Measurements from ENCODE around the gene UBE2R2.
"Not testable (repeated sequence)": the region's sequence is repeated elsewhere in the genome, so short reads cannot be mapped to it uniquely, and the experiment has no call there.

The UBE2R2 gene

DNA sequence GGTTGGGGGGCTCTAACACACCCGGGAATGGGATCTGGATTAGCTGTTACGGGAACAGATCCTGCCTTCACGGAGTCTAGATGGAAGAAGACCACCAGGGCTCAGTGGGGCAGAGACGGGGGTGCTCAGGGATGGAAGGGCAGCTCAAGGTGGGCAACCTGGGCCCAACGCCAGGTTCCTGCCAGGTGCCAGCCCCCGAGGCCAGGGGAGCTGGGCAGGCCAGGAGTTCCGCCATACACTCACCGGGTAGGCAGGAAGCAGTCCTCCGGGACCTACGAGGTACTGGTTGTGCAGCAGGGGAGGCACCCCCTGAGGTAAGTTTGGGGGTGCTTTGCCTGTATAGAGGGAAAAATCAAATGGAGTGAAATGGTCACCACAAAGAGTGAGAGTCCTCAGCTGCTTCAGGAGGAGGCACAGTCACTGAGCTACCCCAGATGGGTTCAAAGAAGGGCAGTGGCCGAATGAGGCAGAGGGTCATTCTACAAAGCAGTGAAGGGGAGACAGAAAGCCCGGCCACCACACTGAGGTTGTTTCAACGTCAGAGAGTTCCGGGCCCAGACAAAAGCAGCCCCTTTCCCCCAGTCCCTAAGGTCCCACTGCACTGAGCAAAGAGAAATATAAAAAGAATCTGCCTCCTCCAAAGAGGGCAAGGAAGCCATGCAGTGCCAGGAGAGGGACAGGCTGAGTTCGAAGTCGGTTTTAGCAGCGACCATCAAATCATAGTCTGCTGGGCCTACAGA, 110.0 kb downstream of the UBE2R2 start:
- DNase-seq (ENCODE audit: low read depth in 1 of 2, low spot score in 1 of 2), result no peak

DNA sequence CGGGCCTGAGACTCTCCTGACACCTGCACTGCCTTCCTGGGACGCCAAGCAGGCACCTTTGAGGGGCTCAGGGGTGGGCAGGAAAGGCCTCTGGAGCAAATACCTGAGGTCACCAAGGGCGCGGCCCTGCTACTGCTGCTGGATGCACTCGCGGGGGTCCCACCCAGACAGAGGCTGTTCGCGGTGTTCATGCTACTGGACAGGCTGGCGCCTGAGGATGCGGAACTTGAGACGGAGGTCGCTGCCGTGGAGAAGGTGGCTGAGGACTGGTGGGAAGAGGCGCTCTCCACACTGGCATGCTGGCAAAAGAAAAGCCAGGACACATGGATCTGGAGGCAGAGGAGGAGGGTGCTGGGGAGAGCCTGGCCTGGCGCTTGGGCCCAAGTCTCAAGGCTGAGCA, 110.7 kb downstream of the UBE2R2 start:
- no peak for DNase-seq (ENCODE audit: low read depth in 1 of 2, low spot score in 1 of 2)

DNA sequence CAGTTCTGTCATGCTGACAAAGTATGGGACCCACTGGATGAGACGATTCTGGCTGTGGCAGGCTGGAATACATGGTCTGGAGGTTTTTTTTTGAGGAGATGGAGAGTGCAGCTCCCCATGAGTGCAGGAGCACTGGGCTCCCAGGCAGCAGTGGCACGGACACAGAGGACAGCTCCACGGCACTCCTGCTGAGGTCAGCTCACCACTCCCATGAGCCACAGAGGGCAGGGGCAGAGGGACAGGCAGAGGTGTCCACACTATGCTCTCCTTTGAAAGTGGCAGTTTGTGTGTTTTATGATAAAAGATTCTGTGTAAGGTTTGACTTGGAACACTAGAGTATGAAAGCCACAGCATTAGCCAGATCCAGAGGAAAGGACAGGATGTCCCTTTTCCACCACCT, 114.4 kb downstream of the UBE2R2 start:
- DNase-seq (ENCODE audit: low read depth in 1 of 2, low spot score in 1 of 2), result no peak

DNA sequence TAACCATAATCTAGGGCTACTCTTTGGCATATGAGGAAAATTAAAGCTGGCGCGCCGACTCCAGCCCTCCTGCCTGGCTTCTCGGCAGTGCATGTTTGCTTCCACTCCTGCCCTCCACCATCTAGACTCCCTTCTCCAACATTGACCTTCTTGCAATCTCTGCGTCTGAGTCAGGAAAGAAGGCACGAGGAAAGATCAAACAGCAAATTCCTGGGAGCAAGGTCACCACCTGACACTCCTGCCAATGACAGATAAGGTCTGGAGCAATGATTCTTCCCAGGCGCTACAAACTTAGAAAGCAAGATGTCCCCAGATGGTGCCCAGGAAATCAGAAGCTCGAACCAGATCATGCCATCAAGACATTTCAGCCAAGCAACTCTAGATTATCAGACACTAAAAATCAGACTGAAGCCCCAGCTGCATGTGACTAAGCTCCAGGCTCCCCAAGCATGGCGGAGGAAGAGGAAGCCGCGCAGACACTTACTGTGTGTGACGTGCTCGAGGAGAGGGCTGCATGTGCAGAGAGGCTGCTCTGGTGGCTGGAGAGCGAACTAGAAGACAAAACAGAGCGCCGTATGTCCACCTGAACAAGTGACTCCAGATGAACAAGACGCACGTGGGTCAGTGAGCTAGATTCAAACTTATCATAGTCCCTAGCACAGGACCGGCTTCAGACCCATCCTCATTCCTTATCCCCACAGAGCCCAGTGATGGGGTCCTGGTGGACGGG, 115.3 kb downstream of the UBE2R2 start:
- DNase-seq (ENCODE audit: low read depth in 1 of 2, low spot score in 1 of 2), result no peak

DNA sequence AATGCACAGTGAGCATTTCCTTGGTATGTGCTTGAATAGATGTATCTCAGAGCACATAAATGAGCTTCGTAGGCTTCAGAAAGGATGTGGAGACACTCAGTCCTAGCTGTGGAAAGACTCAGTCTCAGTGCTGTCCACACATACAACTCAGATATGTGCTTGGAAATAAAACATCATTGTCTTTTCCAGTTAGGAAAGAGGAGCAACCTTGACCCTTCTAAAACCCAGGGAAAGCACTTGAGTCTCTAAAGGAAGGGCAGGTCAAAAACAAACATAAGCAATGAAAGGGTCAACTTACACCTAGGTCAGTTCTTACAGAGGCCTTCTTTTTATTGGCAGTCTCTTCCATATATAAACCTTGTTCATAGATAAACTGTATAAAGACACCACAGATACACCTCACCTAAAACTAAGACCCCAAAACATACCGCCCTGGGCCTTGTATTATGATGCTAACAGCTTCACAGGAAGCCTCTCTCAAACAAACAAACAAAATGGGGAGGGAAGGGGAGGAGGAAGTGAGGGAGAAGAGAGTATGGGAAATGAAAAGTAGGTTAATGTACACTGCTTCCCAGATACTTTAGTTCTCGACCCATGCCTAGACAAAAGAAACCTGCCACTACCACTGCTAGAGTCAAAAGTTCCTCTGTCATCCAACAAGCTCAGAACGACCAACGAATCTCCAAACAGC, 117.4 kb downstream of the UBE2R2 start:
- no peak for DNase-seq (ENCODE audit: low read depth in 1 of 2, low spot score in 1 of 2)

DNA sequence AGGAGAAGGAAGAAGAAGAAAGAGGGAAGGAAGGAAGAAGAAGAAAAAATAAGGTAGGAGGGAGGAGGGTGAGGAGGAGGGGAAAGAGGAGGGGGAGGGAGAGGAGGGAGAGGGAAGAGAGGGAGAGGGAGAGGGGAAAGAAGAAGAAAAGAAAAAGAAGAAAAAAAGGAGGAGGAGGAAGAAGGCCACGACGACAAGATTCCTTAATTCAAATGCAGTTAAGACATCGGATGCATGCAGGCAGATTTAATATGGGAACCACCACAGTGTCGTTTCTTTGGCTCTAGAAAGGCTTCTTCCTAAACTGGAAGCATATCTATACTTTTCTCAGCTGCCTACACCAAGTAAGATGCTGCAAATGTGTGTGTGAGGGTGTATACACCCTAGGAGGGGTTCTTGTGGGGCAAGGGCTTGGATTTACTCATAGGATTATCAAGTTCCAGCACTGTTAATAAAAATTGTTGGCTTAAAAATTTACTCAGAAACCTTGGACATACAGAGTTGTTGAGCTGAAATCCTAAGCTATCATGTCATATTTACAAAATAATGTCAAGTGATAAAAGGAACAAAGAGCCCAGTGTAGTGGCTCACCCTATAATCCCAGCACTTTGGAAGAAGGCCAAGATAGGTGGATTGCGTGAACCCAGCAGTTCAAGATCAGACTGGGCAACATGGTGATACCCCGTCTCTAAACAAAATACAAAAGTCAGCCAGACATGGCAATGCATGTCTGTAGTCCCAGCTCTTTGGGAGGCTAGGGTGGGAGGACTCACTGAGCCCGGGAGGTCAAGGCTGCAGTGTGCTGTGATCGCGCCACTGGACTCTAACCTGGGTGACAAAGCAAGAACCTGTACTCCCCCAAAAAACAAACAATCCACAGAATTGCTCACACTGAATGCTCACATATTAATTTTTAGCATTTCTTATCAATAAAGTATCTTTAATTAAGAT, 123.2 kb downstream of the UBE2R2 start:
- DNase-seq (ENCODE audit: low read depth in 1 of 2, low spot score in 1 of 2), result no peak

DNA sequence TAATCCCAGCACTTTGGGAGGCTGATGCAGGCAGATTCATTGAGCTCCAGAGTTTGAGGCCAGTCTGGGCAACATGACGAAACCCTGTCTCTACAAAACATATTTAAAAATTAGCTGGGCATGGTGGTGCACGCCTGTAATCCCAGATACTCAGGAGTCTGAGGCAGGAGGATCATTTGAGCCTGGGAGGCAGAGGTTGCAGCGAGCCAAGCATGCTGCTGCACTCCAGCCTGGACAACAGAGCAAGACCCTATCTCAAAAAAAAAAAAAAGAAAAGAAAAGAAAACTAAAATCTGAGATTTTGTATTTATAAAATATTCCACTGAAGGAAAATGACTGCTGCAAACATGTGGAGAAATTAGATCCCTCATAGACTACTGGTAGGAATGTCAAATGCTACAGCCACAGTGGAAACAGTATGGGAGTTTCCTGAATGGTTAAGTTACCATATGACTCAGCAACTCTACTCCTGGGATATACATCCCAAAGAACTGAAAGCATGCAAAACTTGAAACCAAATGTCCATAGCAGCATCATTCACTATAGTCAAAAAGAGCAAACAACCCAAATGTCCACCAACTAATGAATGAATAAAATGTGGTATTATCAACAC, 125.6 kb downstream of the UBE2R2 start:
- DNase-seq (ENCODE audit: low read depth in 1 of 2, low spot score in 1 of 2), result no peak

DNA sequence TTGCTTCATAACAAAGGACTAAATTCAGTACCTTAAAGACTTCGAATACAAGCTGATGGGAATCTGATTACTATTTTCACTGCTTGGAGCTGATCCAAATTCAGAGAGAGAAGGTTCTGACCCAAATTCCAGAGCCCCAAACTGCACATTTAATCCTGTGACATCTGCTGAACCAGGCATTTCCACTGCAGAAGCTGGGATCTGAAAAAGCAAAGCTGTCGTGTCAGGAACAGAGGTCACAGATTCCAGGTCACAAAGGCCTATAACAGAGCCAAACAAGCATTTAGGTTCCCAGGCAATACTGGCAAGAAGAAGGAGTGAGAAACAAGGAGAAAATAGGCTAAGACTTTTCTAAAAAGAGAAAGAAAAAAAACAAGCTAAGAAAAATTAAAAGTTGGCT, 126.4 kb downstream of the UBE2R2 start:
- DNase-seq (ENCODE audit: low read depth in 1 of 2, low spot score in 1 of 2), result no peak

DNA sequence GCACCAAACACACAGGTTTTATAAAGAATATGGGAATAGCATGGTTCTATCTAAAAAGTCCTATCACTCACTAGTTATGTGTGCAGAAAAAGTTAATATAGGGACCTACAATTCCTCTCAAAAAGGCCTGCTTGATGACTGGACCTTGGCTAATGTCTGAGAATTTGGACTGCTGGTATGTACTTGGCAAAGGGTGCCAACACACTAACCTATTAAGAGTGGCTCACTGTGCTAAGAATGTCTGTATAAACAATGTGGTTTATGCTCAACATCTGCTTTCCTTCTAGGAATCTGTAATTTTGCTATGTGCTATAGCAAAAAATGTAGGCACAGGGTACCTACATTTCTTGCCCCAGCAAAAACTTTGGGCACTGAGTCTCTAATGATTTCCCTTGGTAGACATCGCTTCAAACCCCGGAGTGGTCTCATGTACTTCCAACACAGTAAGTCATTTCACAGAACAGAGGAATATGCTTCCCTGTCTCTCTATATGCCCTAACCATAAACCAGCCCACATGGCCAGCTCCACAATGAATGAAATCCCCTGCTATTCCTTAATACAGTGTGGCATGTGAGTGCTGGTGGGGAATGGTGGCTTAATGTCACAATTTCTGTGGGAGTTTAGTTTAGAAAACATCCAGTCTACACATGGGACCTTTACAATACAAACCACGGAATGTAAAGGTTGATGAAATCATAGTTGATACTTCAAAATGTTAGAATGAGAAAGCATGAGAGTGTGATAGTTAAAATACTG, 130.0 kb downstream of the UBE2R2 start:
- DNase-seq (ENCODE audit: low read depth in 1 of 2, low spot score in 1 of 2), result no peak

DNA sequence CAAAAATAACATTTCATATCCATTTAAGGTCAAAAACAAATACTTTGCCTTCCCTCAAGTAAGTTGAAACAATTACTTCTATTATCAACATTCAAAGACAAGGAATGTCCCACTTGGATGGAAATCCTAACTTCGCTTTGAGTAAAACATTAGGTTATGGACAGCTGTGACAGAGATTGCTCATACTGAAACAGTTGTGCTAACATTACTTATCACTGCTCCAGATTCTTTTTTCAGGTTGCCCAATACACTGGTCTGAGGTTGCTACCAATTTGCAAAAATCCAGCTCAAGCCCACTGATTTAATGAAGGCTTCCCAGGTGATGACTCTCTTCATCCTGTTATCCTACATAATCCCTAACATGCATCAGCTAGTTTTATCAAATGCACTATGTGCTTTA, 133.4 kb downstream of the UBE2R2 start:
- DNase-seq (ENCODE audit: low read depth in 1 of 2, low spot score in 1 of 2), result no peak

DNA sequence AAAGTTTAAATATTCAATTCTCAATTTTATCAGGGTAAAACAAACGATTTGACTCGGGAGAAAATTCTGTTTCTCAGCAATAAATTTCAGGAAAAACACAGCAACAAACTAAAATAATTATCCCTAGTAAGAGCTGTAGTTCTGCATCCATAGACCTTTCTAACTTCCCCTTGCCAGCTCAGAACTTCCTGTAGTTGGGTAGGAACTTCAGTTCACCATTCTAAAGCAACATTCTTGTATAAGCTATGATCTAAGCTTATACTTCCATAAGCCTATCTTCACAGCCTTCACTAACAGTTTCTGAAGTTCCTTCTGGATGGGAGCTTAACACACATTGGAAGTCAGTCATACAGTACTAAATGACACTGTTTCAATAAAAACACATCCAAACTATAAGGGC, 135.1 kb downstream of the UBE2R2 start:
- no peak for DNase-seq (ENCODE audit: low read depth in 1 of 2, low spot score in 1 of 2)

DNA sequence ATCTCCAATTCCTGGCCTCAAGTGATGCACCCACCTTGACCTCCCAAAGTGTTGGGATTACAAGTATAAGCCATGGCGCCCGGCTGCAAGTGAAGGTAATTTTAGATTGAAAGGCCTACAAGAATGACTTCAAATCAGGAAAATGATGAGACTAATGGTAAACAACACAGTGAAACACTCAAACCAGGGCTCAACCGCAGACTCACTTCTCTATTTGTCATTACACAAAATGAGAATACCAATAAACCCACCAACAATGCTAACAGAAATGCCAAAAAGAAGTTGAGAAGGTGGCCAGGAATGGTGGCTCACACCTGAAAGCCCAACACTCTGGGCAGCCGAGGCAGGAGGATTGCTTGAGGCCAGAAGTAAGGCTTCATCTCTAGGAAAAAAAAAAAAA, 139.6 kb downstream of the UBE2R2 start:
- DNase-seq (ENCODE audit: low read depth in 1 of 2, low spot score in 1 of 2), result no peak

DNA sequence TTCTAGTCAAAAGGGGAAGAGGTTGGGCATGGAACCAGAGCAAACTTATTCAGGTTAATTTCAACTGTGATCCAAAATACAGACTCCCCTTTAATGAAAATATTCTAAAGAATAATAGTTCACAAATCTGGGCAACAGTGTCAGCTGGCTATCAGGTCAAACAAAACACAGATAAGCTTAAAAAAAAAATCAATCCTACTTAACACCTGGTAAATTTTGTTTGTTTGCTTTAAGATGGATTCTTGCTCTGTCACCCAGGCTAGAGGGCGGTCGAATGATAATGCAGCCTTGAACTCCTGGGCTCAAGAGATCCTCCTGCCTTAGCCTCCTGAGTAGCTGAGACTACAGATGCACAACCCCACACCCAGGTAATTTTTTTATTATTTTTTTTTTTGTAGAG, 142.8 kb downstream of the UBE2R2 start:
- no peak for DNase-seq (ENCODE audit: low read depth in 1 of 2, low spot score in 1 of 2)

DNA sequence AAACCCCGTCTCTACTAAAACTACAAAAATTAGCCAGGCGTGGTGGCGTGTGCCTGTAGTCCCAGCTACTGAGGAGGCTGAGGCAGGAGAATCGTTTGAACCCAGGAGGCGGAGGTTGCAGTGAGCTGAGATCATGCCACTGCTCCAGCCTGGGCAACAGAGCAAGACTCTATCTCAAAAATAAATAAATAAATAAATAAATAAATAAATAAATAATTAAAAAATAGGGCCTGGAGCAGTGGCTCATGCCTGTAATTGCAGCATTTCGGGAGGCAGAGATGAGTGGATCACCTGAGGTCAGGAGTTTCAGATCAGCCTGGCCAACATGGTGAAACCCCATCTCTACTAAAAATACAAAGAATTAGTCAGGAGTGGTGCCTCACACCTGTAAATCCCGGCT, 145.5 kb downstream of the UBE2R2 start:
- DNase-seq (ENCODE audit: low read depth in 1 of 2, low spot score in 1 of 2), result not testable (repeated sequence)

DNA sequence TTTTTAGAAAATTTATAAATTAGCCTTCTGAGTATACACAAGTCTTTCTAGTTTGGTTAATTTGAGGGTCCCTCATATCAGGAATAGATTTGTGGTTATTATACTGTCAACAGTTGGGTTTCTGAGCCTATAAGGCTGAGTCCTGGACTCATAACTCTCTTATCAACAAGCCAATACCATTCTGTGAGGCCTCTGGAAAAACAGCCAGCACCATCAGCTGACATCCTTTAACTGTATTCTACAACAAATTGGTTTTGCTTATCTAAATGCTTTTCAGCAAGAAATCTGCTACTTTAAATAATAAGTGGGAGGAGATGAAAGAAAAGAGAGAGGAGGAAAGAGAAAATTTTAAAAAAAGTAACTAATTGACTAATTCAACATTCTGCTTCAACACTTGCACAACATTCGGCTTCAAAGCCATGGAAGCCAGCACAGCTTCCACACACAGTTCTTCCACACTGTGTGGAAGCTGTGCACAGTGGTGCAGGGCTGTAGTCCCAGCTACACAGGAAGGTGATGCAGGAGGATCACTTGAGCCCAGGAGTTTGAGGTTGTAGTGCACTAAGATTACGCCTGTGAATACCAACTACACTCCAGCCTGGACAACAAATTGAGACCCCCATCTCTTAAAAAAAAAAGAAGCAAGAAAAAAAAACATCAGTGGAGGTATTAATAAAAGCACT, 147.3 kb downstream of the UBE2R2 start:
- DNase-seq (ENCODE audit: low read depth in 1 of 2, low spot score in 1 of 2), result no peak
